K562 treated with DMSO at 1 percent for 12 hours (cell line): Measurements from ENCODE around the gene C1D. TPM values are rescaled to one million over a fixed set of nuclear protein-coding genes. Genes with fewer than 3 reads are reported as not detected.

Experiments used
- total RNA-seq: library from RNA; unstranded; fragments of 300-600 nt; gene quantifications from 2 replicates; pipeline ENCODE4 v1.2.3, GENCODE V29; 2022; ENCODE audit not compliant: insufficient read depth

C1D gene, protein sequence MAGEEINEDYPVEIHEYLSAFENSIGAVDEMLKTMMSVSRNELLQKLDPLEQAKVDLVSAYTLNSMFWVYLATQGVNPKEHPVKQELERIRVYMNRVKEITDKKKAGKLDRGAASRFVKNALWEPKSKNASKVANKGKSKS
- total RNA-seq, result 26.9 and 33.7 TPM in 2 replicates

DNA sequence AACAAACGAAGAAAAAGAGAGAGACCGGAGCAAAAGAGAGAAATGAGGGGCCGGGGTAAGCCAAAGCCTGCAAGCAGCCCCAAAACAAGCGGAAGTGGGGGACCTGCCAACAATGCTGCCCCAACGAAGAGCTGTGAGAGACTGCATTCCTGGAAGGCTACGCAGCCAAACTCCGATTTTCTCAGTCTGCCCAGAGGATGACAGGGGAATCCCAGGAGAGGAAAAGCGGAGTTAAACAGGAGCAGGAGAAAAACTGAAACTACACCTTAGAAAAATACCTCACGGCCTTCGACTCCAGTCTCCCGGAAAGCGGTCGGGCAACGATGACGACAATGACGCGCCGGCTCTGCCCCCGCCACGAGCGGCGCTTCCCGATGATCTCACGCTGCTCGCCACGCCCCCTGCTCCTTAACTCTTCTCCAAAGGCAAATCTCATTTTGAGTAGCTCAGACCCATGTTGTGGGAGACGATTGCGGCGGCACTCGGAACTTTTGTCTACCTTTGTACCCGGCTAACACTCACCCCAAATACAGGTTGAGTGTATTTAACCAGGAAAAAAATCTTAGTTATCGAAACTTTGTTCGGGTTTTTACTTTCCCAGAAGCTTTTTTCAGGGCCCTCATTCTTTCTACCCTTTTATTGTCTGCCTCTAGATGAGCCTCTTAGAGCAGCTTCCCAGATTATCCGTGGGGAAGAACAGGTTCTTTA, at the start of gene C1D:
TSS of gene C1D (minus strand) at position 325 of the 708 bp plus-strand sequence. CDS start 15,694 bp downstream, outside the sequence.

Other genes with a start within 250 kb of the C1D start
- 5.9 and 9.3 TPM in 2 replicates for gene PNO1, start 94.9 kb upstream of the C1D start, total RNA-seq
- 21.8 and 47.8 TPM in 2 replicates for gene PPP3R1, start 189.5 kb upstream of the C1D start, total RNA-seq